ENCODE measurements around the gene ACAN. TPM values are rescaled to one million over a fixed set of nuclear protein-coding genes. Genes with fewer than 3 reads are reported as not detected.

ACAN gene
- total and polyA plus RNA-seq, 2 donors (not counting 3 experiments of a cell fraction or from before 2014, with no cell fraction given) = not detected

GRCh38 chr15:88878720-88879184 lies 75.5 kb downstream of the ACAN start:
- peaks cover 0 to 35% of the 10 kb centered on the region in 2 experiments for H3K36me3 ChIP-seq (ENCODE audit: control insufficient read depth in 2 of 2, extremely low read depth in 1 of 2, insufficient read depth in 2 of 2, low read length in 2 of 2)
- TF ChIP-seq CTCF (IDR thresholded peaks at IDR 0.05; ENCODE audit: extremely low read depth in 1 of 2, insufficient read depth in 1 of 2, low read depth in 1 of 2, low read length in 2 of 2) (peak; percentile 72 to 87), EZH2 (IDR thresholded peaks at IDR 0.05; ENCODE audit: borderline replicate concordance, low read depth, low read length, severe bottlenecking) (no peak), MAX (IDR thresholded peaks at IDR 0.05; ENCODE audit: insufficient read depth, insufficient read length) (no peak)
- no peak overlapping the region for H3K4me2 ChIP-seq (ENCODE audit: insufficient read depth, low read length)
- no peak overlapping the region for H3K4me3 ChIP-seq (replicated peaks in 1 of 3; ENCODE audit: insufficient read depth in 1 of 3, low read depth in 1 of 3, low read length in 3 of 3)
- no TSS peak for BruUV-seq (replicated peaks)
- no peaks in the 10 kb centered on the region for H4K20me1 ChIP-seq (replicated peaks; ENCODE audit: control insufficient read depth, extremely low read depth, insufficient read depth, low read length)
- ChIA-PET CTCF (interaction anchor here (0.6 to 5.3 kb wide), 28 partner anchors 9 to 411 kb away, joined by 3 to 29 read pairs (median 6); partner anchors contain the start of genes AEN, HAPLN3, MFGE8 and MRPS11), POLR2A (no interaction called here)
- H3K9ac ChIP-seq (replicated peaks; ENCODE audit: extremely low read depth, insufficient read depth, low read length) = no peak overlapping the region
- dilution Hi-C loops (cut with MboI; ENCODE audit: extremely low pct_ligation_motif_present, low sequenced_read_pairs) = no loop called here
- no peaks in the 10 kb centered on the region for H3K79me2 ChIP-seq (ENCODE audit: control insufficient read depth, insufficient read depth, low read length)
- H3K27ac ChIP-seq (ENCODE audit: insufficient read depth, low read depth, low read length) = no peak overlapping the region
- no peaks in the 10 kb centered on the region for H3K9me3 ChIP-seq (replicated peaks; ENCODE audit: control insufficient read depth, insufficient read depth, low read length)
- H3K27me3 ChIP-seq (ENCODE audit: control insufficient read depth in 2 of 2, insufficient read depth in 2 of 2, low read length in 2 of 2) = no peaks in the 10 kb centered on the region
- no peak overlapping the region for H2AFZ ChIP-seq (ENCODE audit: low read depth, low read length)
- H3K4me1 ChIP-seq (ENCODE audit: control insufficient read depth, extremely low read depth, insufficient read depth, low read length) = no peaks in the 10 kb centered on the region
- DNase-seq (ENCODE audit: low read depth, low spot score) (peak; percentile 39), FAIRE-seq (no peak)
- no peaks in the 10 kb centered on the region for H3K9me1 ChIP-seq (replicated peaks; ENCODE audit: control insufficient read depth, extremely low read depth, insufficient read depth, low read length)
- intact Hi-C loops (cut with micrococcal nuclease) = loop anchor here (1.0 kb wide), 3 partner anchors 19 to 254 kb away; no protein-coding TSS in a partner anchor
